ENCODE results near the gene MED15. TPM values are rescaled to one million over a fixed set of nuclear protein-coding genes. Genes with fewer than 3 reads are reported as not detected.

MED15 gene
- total and polyA plus RNA-seq, 12 donors, result 22.5 to 203 (median 82.2) TPM

DNA sequence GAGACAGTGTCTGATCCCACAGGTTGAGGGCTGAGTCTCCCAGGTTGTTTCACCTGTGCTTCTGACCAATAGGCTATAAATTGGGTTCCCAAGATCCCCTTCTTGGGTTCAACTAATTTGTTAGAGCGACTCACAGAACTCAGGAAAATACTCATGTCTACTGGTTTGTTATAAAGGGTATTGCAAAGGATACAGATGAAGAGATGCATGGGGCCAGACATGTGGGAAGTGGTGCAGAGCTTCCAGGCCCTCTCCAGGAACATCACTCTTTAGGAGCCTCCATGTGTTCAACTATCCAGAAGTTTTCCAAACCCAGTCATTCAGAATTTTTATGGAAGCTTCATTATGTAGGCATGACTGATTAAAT is 16.5 kb upstream of the MED15 start:
- WGBS, 4 donors, result 95 to 100% (median 100%) methylated on average over 1 of the region's 1 CpG
- Histone ChIP-seq H3K27ac (no peak overlapping the region), H3K4me1 (replicated peaks in 1 of 2) (peaks cover 0 to 13% of the 10 kb centered on the region in 2 donors), H3K9me3 (replicated peaks in 1 of 3) (no peaks in the 10 kb centered on the region), H3K27me3 (no peaks in the 10 kb centered on the region), H3K36me3 (replicated peaks in 1 of 2) (no peaks in the 10 kb centered on the region), H3K4me3 (no peak overlapping the region)
- intact Hi-C loops (cut with DNase I), result no loop called here
- no peak for TF ChIP-seq POLR2A (IDR thresholded peaks at IDR 0.05)
- TF ChIP-seq, protein P1, sequence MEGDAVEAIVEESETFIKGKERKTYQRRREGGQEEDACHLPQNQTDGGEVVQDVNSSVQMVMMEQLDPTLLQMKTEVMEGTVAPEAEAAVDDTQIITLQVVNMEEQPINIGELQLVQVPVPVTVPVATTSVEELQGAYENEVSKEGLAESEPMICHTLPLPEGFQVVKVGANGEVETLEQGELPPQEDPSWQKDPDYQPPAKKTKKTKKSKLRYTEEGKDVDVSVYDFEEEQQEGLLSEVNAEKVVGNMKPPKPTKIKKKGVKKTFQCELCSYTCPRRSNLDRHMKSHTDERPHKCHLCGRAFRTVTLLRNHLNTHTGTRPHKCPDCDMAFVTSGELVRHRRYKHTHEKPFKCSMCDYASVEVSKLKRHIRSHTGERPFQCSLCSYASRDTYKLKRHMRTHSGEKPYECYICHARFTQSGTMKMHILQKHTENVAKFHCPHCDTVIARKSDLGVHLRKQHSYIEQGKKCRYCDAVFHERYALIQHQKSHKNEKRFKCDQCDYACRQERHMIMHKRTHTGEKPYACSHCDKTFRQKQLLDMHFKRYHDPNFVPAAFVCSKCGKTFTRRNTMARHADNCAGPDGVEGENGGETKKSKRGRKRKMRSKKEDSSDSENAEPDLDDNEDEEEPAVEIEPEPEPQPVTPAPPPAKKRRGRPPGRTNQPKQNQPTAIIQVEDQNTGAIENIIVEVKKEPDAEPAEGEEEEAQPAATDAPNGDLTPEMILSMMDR (IDR thresholded peaks at IDR 0.05), result no peak
- no peak for DNase-seq

DNA sequence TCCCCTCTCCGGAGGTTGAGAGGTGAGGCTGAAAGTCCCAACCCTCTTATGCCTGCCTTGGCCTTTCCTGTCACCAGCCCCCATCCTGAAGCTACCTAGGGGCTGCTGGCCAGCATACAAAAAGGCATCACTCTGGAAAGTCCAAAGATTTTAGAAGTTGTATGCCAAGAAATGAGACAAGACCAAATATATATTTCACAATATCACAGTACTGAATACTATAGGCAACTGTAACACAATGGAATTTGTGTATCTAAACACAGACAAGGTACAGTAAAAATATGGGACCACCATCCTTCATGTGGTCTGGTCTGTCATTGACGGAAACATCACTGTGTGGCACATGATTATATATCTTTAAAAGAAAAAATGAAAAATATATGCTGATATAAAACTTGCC is 16.1 kb upstream of the MED15 start:
- TF ChIP-seq, protein P1 (IDR thresholded peaks at IDR 0.05), result no peak
- TF ChIP-seq POLR2A (IDR thresholded peaks at IDR 0.05), result no peak
- Histone ChIP-seq H3K27ac (no peak overlapping the region), H3K4me3 (no peak overlapping the region), H3K4me1 (replicated peaks in 1 of 2) (peaks cover 0 to 13% of the 10 kb centered on the region in 2 donors), H3K9me3 (replicated peaks in 1 of 3) (no peaks in the 10 kb centered on the region), H3K36me3 (replicated peaks in 1 of 2) (no peaks in the 10 kb centered on the region), H3K27me3 (no peaks in the 10 kb centered on the region)
- intact Hi-C loops (cut with DNase I), result no loop called here
- WGBS, 4 donors, result 79 to 98% (median 91%) methylated on average over 2 of the region's 2 CpGs
- no peak for DNase-seq

DNA sequence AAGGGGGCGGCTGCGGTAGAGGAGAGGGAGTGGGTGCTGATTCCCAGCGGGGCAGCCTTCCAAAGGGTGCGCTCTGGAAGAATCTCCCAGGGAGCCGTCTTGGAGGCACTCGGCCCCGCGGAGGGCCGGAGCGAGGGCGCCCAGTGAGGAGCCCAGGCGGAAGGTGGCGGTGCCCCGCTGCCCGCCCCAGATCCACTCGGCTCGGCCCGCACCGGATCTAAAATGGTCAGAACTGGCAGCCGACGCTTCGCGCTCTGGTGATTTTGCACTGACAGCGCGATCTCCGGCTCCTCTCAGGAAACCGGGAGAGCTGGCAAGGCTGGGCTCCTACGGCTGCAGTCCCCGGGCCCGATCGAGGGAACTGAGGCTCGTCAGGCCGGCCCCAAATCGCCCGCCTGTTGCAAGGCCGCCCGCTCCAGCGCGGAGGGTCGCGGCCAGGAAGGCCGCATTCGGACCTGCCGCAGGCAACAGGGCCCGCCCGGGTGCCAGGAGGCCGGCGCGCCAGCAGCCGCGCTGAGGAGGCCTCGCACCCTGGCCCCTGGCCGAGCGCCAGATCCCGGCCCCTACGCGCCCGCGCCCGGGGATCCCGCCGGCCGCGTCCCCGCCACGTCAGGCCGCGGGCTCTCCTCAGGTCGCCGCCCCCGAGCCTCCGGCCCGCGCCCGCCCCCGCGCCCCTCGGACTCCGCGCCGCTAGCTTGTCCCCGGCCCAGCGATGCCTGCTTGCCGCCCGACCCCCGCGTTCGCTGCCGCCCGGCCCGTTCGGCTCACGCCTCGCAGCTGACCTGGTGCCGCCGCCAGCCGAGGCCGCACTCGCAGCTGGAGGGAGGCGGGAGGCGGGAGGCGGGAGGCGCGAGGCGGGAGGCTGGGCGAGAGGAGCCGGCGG is 12.2 kb upstream of the MED15 start, which contains the start of gene KLHL22:
KLHL22 (minus strand) TSS at position 818 of the 883 bp plus-strand sequence. CDS start 6,584 bp downstream, outside the sequence.
- DNase-seq, result peak; percentile 32 to 68 (median 50)
- Histone ChIP-seq H3K27ac (peak within 1 kb of the TSS; percentile 19 to 97 (median 90)), H3K4me3 (peak within 1 kb of the TSS; percentile 3 to 94 (median 37)), H3K9me3 (replicated peaks in 1 of 3) (no peaks in the 10 kb centered on the region), H3K36me3 (replicated peaks in 1 of 2) (no peaks in the 10 kb centered on the region), H3K4me1 (replicated peaks in 1 of 2) (peaks cover 4 to 17% of the 10 kb centered on the region in 2 donors), H3K27me3 (no peaks in the 10 kb centered on the region)
- TF ChIP-seq, protein P1 (IDR thresholded peaks at IDR 0.05), result peak in 1 of 6 experiments; percentile 8
- TF ChIP-seq POLR2A (IDR thresholded peaks at IDR 0.05), result no peak
- WGBS, 4 donors, result 0 to 10% (median 1%) methylated on average over 2 to 108 of the region's 108 CpGs
- intact Hi-C loops (cut with DNase I), result loop anchor here in 1 of 2 donors (2.0 kb wide), 1 partner anchor 74 kb away; no protein-coding TSS in a partner anchor

DNA sequence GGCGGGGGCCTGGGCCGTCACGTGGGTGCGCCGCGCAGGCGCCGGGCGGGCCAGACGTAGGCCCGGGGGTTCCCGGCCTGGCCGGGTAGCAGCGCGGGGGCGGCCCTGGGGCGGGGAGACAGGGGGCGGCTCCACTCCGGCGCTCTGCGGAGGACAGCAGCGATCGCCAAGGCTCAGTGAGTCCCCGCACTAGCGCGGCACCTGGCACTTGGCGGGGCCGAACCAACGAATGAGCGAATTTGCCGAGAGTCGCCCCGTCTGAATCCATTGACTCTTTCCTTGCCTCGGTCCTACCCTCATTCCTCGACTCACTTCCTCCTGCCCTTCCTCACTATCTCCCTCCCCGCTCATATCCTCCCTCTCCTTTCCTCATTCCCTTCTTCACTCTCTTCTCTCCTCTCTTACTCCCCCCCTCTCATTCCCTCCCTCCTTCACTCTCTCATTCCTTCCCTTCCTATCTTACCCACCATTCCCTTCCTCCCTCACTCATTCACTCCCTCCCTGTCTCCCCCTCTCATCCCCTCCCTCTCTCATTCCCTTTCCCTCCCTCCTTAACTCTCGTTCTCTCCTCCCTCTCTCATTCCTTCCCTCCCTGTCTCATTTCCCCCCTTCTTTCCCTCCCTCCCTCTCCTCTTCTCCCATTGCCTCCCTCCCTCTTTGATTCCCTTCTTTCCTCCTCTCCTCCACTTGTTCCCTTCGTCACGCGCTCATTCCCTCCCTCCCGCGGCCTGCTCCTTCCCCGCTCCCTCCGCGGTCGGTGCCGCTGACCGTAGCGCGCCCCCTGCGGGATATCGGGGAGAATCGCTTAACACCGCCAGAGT is 11.3 kb upstream of the MED15 start:
- DNase-seq, result peak; percentile 89 to 93 (median 92)
- Histone ChIP-seq H3K27me3 (no peaks in the 10 kb centered on the region), H3K9me3 (replicated peaks in 1 of 3) (no peaks in the 10 kb centered on the region), H3K4me1 (replicated peaks in 1 of 2) (peaks cover 4 to 17% of the 10 kb centered on the region in 2 donors), H3K27ac (peak overlapping the region; percentile 19 to 97 (median 90)), H3K4me3 (peak overlapping the region in 2 of 4 donors; percentile 36 to 94), H3K36me3 (replicated peaks in 1 of 2) (peaks cover 0 to 3% of the 10 kb centered on the region in 2 donors)
- WGBS, 4 donors, result 0 to 1% (median 1%) methylated on average over 31 to 54 of the region's 54 CpGs
- intact Hi-C loops (cut with DNase I), result loop anchor here in 1 of 2 donors (2.0 kb wide), 1 partner anchor 75 kb away; no protein-coding TSS in a partner anchor
- TF ChIP-seq, protein P1 (IDR thresholded peaks at IDR 0.05), result peak; percentile 68 to 95 (median 90)
- peak; percentile 53 to 87 for TF ChIP-seq POLR2A (IDR thresholded peaks at IDR 0.05)
